ENCODE results near the gene SPDYC. TPM values are rescaled to one million over a fixed set of nuclear protein-coding genes. Genes with fewer than 3 reads are reported as not detected.
A peak's percentile ranks its signal among the peaks of the same experiment; 100 is the strongest.

SPDYC gene
- total and polyA plus RNA-seq, 9 of the 15 experiments (the other 6 are each of a cell fraction or from before 2014, with no cell fraction given): 4.4 to 18.8 (median 9.2) TPM

DNA sequence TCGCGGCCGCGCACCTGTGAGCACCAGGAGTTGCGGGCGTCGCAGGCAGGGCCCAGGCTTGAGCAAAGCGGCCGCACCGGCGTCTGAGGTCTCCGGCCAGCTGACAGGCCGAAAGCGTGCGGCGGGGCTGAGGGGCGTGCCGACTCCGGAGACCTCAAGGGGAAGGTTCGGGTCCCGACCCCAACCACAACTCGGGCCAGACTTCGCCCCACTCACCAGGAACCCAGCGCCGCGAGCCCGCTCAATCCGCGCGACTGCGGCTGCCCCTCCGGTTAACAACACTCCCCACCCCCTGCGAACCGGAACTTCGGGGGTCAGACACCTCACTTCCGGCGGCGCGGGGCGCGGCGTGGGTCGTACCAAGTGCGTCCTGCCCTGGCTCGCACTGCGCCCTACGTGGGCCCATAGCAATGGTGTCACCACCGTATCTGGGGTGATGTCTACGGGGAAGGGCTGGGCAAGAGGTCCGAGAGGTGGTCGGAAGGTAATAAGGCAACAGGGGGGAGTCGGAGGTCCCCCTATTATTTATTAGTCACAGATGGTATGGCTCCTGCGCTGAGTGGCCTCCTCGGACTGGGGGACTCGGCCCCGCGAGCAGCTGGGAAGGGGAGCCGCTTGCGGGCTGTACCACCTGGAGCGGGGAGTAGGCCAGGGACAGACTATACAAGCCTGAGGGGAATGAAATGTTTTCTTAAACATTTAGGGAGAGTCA lies 35.6 kb upstream of the SPDYC start, which contains the start of gene SYVN1 (continued):
- TF ChIP-seq TRIM25 (IDR thresholded peaks at IDR 0.05; ENCODE audit: borderline replicate concordance) (no peak), ZNF384 (IDR thresholded peaks at IDR 0.05; ENCODE audit: low read depth, low read length) (no peak), MBD2 (IDR thresholded peaks at IDR 0.05; ENCODE audit: borderline replicate concordance, low read depth) (peak; percentile 93), SMARCA5 (IDR thresholded peaks at IDR 0.05) (no peak), SOX6 (IDR thresholded peaks at IDR 0.05) (no peak; the same call in 1 of the 2 replicates), ZNF668 (CRISPR knock-in tag; IDR thresholded peaks at IDR 0.05) (no peak), ZNF175 (CRISPR knock-in tag; IDR thresholded peaks at IDR 0.05; ENCODE audit: low read depth) (no peak), ZNF165 (CRISPR knock-in tag; IDR thresholded peaks at IDR 0.05; ENCODE audit: borderline replicate concordance) (no peak), FOS (IDR thresholded peaks at IDR 0.05; ENCODE audit: extremely low read depth, insufficient read length) (no peak), TCF7 (IDR thresholded peaks at IDR 0.05; ENCODE audit: borderline replicate concordance) (0 out of 2 replicates have a peak, but pooled peaks have one; percentile 3), COPS2 (conservative IDR thresholded peaks at IDR 0.05) (no peak), POLR2B (IDR thresholded peaks at IDR 0.05; ENCODE audit: low read depth, partially characterized antibody) (peak; percentile 90), ZNF224 (CRISPR knock-in tag; IDR thresholded peaks at IDR 0.05) (0 out of 2 replicates have a peak, but pooled peaks have one; percentile 11), LCOR (CRISPR knock-in tag; IDR thresholded peaks at IDR 0.05) (peak; percentile 64; the same call in 1 of the 2 replicates), LEF1 (IDR thresholded peaks at IDR 0.05) (0 out of 2 replicates have a peak, but pooled peaks have one; percentile 41), MCM5 (IDR thresholded peaks at IDR 0.05; ENCODE audit: low read depth) (no peak)
- TF ChIP-seq, protein P1, sequence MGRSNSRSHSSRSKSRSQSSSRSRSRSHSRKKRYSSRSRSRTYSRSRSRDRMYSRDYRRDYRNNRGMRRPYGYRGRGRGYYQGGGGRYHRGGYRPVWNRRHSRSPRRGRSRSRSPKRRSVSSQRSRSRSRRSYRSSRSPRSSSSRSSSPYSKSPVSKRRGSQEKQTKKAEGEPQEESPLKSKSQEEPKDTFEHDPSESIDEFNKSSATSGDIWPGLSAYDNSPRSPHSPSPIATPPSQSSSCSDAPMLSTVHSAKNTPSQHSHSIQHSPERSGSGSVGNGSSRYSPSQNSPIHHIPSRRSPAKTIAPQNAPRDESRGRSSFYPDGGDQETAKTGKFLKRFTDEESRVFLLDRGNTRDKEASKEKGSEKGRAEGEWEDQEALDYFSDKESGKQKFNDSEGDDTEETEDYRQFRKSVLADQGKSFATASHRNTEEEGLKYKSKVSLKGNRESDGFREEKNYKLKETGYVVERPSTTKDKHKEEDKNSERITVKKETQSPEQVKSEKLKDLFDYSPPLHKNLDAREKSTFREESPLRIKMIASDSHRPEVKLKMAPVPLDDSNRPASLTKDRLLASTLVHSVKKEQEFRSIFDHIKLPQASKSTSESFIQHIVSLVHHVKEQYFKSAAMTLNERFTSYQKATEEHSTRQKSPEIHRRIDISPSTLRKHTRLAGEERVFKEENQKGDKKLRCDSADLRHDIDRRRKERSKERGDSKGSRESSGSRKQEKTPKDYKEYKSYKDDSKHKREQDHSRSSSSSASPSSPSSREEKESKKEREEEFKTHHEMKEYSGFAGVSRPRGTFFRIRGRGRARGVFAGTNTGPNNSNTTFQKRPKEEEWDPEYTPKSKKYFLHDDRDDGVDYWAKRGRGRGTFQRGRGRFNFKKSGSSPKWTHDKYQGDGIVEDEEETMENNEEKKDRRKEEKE (IDR thresholded peaks at IDR 0.05; ENCODE audit: borderline replicate concordance in 1 of 2, control insufficient read depth in 1 of 2, low read depth in 2 of 2, low read length in 1 of 2): peak in 1 of 2 experiments; percentile 94; a peak in 2 of 4 replicates
- TF ChIP-seq, protein P2, sequence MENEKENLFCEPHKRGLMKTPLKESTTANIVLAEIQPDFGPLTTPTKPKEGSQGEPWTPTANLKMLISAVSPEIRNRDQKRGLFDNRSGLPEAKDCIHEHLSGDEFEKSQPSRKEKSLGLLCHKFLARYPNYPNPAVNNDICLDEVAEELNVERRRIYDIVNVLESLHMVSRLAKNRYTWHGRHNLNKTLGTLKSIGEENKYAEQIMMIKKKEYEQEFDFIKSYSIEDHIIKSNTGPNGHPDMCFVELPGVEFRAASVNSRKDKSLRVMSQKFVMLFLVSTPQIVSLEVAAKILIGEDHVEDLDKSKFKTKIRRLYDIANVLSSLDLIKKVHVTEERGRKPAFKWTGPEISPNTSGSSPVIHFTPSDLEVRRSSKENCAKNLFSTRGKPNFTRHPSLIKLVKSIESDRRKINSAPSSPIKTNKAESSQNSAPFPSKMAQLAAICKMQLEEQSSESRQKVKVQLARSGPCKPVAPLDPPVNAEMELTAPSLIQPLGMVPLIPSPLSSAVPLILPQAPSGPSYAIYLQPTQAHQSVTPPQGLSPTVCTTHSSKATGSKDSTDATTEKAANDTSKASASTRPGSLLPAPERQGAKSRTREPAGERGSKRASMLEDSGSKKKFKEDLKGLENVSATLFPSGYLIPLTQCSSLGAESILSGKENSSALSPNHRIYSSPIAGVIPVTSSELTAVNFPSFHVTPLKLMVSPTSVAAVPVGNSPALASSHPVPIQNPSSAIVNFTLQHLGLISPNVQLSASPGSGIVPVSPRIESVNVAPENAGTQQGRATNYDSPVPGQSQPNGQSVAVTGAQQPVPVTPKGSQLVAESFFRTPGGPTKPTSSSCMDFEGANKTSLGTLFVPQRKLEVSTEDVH (IDR thresholded peaks at IDR 0.05; ENCODE audit: low read depth, partially characterized antibody): peak; percentile 77
- TF ChIP-seq, protein P3, sequence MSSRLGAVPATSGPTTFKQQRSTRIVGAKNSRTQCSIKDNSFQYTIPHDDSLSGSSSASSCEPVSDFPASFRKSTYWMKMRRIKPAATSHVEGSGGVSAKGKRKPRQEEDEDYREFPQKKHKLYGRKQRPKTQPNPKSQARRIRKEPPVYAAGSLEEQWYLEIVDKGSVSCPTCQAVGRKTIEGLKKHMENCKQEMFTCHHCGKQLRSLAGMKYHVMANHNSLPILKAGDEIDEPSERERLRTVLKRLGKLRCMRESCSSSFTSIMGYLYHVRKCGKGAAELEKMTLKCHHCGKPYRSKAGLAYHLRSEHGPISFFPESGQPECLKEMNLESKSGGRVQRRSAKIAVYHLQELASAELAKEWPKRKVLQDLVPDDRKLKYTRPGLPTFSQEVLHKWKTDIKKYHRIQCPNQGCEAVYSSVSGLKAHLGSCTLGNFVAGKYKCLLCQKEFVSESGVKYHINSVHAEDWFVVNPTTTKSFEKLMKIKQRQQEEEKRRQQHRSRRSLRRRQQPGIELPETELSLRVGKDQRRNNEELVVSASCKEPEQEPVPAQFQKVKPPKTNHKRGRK (tag; IDR thresholded peaks at IDR 0.05): no peak
